K562 (cell line): ENCODE results near the gene AKAP10. TPM values are rescaled to one million over a fixed set of nuclear protein-coding genes. Genes with fewer than 3 reads are reported as not detected.

Source experiments
- ATAC-seq: fragments of 200-7000 bp; cut with Tn5 transposase; 3 replicates; pipeline ENCODE4 v1.9.1; 2020; ENCODE audit warnings: moderate library complexity
- BruUV-seq: library from RNA; stranded (reverse); fragments of 400-500 nt; replicated peaks from 2 replicates; lab custom pipeline; 2021; lab: Mats Ljungman, UMichigan
- CTCF ChIA-PET: fragments of 300-600 bp; formaldehyde crosslinking; extraction: SDS; loops from one replicate; lab custom pipeline; 2021; ENCODE audit warnings: low intra/inter-chr PET ratio; lab: Yijun Ruan, JAX
- POLR2A ChIA-PET: fragments of 300-600, 350-650 bp; sonication (Branson Sonifier 250); formaldehyde crosslinking; extraction: SDS; loops from one replicate; lab custom pipeline; 2021; ENCODE audit warnings: antibody characterized with exemption, inconsistent platforms; lab: Yijun Ruan, JAX
- DNase-seq, 4 experiments: peaks; one replicate each; pipeline versions ENCODE4 v3.0.0 to v3.0.0-alpha.2; 2011 to 2018; ENCODE audit warnings: low spot score in 3 of 4, mixed read lengths in 3 of 4; ENCODE audit errors: extremely low read depth in 1 of 4
- FAIRE-seq: peaks from 2 replicates; lab custom pipeline; 2011; peaks lifted over from hg19 to GRCh38; lab: Jason Lieb, UNC
- H2AFZ ChIP-seq: 2 replicates; pipeline ENCODE4 v1.6.0; 2011; ENCODE audit warnings: low read depth, low read length, control low read depth, inconsistent platforms
- H3K27ac ChIP-seq: fragments of 200-600 bp; 3 replicates; pipeline ENCODE4 v1.8.0; 2011; ENCODE audit warnings: low read depth, mild to moderate bottlenecking, control low read depth, inconsistent platforms, low read length, moderate library complexity, mixed read lengths; ENCODE audit errors: extremely low read depth
- H3K27me3 ChIP-seq, 2 experiments: fragments of 300-600 bp in 1 of 2; 2 replicates in 1 of 2; 3 replicates in 1 of 2; pipeline versions ENCODE4 v1.6.0 to v1.8.0; 2011; ENCODE audit warnings: inconsistent platforms in 2 of 2, low read length in 2 of 2, mild to moderate bottlenecking in 1 of 2, mixed read lengths in 1 of 2, moderate library complexity in 1 of 2; ENCODE audit not compliant: control insufficient read depth in 2 of 2, insufficient read depth in 2 of 2
- H3K36me3 ChIP-seq: fragments of 300-600 bp; 3 replicates; pipeline ENCODE4 v1.8.0; 2011; ENCODE audit warnings: mild to moderate bottlenecking, low read length, inconsistent platforms; ENCODE audit not compliant: control insufficient read depth, insufficient read depth
- H3K4me1 ChIP-seq, 2 experiments: fragments of 200-600 bp in 1 of 2; replicated peaks in 1 of 2; 2 replicates in 1 of 2; 3 replicates in 1 of 2; pipeline versions ENCODE4 v1.5.1 to v1.8.0; 2011; ENCODE audit warnings: inconsistent platforms in 2 of 2, low read length in 2 of 2, mild to moderate bottlenecking in 1 of 2, mixed read lengths in 1 of 2, moderate library complexity in 1 of 2; ENCODE audit not compliant: control insufficient read depth in 2 of 2, insufficient read depth in 2 of 2
- H3K4me2 ChIP-seq: 2 replicates; pipeline ENCODE4 v1.6.1; 2011; ENCODE audit warnings: low read length, control low read depth, inconsistent platforms, mixed read lengths; ENCODE audit not compliant: insufficient read depth
- H3K4me3 ChIP-seq: fragments of 200-600 bp; sonication (generic), shearing (Covaris generic); 2 replicates; pipeline ENCODE4 v1.5.1; 2016; ENCODE audit warnings: control low read depth, inconsistent platforms
- H3K79me2 ChIP-seq: fragments of 200-600 bp; 3 replicates; pipeline ENCODE4 v1.8.0; 2011; ENCODE audit warnings: low read length, inconsistent platforms; ENCODE audit not compliant: control insufficient read depth, insufficient read depth
- H3K9ac ChIP-seq, 2 experiments: 2 replicates each; pipeline versions ENCODE4 v1.6.0 to v1.6.1; 2011; ENCODE audit warnings: low read depth in 2 of 2, low read length in 2 of 2, control low read depth in 1 of 2, inconsistent platforms in 1 of 2, mild to moderate bottlenecking in 1 of 2, mixed read lengths in 1 of 2; ENCODE audit not compliant: insufficient read depth in 1 of 2
- H3K9me1 ChIP-seq: one replicate; pipeline ENCODE4 v1.6.0; 2011; ENCODE audit warnings: inconsistent platforms, mild to moderate bottlenecking, low read length, moderate library complexity; ENCODE audit not compliant: control insufficient read depth, insufficient read depth
- H3K9me3 ChIP-seq: replicated peaks from 2 replicates; pipeline ENCODE4 v1.5.1; 2011; ENCODE audit warnings: low read depth, low read length, inconsistent platforms; ENCODE audit not compliant: control insufficient read depth, insufficient read depth
- H4K20me1 ChIP-seq: replicated peaks from 2 replicates; pipeline ENCODE4 v1.6.1; 2011; ENCODE audit warnings: low read length, inconsistent platforms, mixed read lengths; ENCODE audit not compliant: control insufficient read depth, insufficient read depth
- FOXA1 ChIP-seq: fragments of 450-650 bp; IDR thresholded peaks from 2 replicates; pipeline ENCODE4 v1.6.1; 2016; ENCODE audit warnings: mild to moderate bottlenecking, borderline replicate concordance
- MCM7 ChIP-seq, 2 experiments: fragments of 450-650 bp; IDR thresholded peaks; 2 replicates each; pipeline ENCODE4 v1.6.1; 2016 to 2018
- NBN ChIP-seq: fragments of 450-650 bp; IDR thresholded peaks from 2 replicates; pipeline ENCODE4 v1.6.1; 2016; ENCODE audit warnings: low read depth, mild to moderate bottlenecking
- NFIX ChIP-seq: fragments of 250-450 bp; sonication (Bioruptor Pico); IDR thresholded peaks from 2 replicates; pipeline ENCODE4 v1.4.0; 2020; ENCODE audit warnings: low read depth, mild to moderate bottlenecking, moderate library complexity
- PCBP2 ChIP-seq: fragments of 200-400 bp; formaldehyde crosslinking; IDR thresholded peaks from 2 replicates; pipeline ENCODE4 v1.6.1; 2018; ENCODE audit warnings: low read length, low read depth, mild to moderate bottlenecking, moderate library complexity; ENCODE audit not compliant: poor library complexity, severe bottlenecking
- STAT5A ChIP-seq: IDR thresholded peaks from 2 replicates; pipeline ENCODE4 v1.6.1; 2012; ENCODE audit warnings: low read length, inconsistent platforms, borderline replicate concordance
- ZKSCAN3 ChIP-seq: fragments of 250-450 bp; sonication (Bioruptor Pico); IDR thresholded peaks from 2 replicates; pipeline ENCODE4 v1.4.0; 2020
- ZNF707 ChIP-seq: fragments of 250-450 bp; sonication (Bioruptor Pico); conservative IDR thresholded peaks from 2 replicates; pipeline ENCODE4 v1.8.0; 2022; ENCODE audit warnings: inconsistent platforms, mild to moderate bottlenecking, moderate library complexity
- ZNF77 ChIP-seq: fragments of 250-450 bp; sonication (Bioruptor Pico); IDR thresholded peaks from 2 replicates; pipeline ENCODE4 v1.5.0; 2020
- WGBS: fragments of 100-300 bp; shearing (Covaris generic); methylation state at CpG from one replicate; pipeline ENCODE4 v1.1.6; 2016; ENCODE audit warnings: low coverage, mixed read lengths; ENCODE audit not compliant: insufficient coverage; ENCODE audit errors: missing lambda C conversion rate; 5-methylcytosine and 5-hydroxymethylcytosine counted together
- in situ Hi-C: fragments of 300-500 bp; cut with MboI; formaldehyde crosslinking; loops from 4 replicates; pipeline ENCODE4 v1.15.0; 2018; ENCODE audit warnings: inconsistent platforms, mixed read lengths
- intact Hi-C: fragments of 100-400 bp; cut with micrococcal nuclease; formaldehyde crosslinking; loops from 2 replicates; pipeline ENCODE4 v1.14.2; 2022
- polyA plus RNA-seq, 8 experiments: library from polyadenylated mRNA; depleted of rRNA in 4 of 8; stranded (reverse) in 5 of 8; unstranded in 3 of 8; fragments of >200 nt; fragmentation: Nextera tagmentation in 2 of 8; fragmentation: Illumina TruSeq in 1 of 8; extraction: Ambion mirVana in 2 of 8; extraction: Trizol in 1 of 8; gene quantifications; 2 replicates each; pipeline versions ENCODE4 v1.2.1 to v1.2.3, GENCODE V29; 2011 to 2014; ENCODE audit warnings: inconsistent platforms in 1 of 8, missing spikeins in 1 of 8
- total RNA-seq, 7 experiments: library from RNA; depleted of rRNA in 6 of 7; stranded (reverse); fragments of >200 nt in 6 of 7; fragmentation: Illumina TruSeq in 2 of 7; extraction: Trizol in 2 of 7; gene quantifications; 2 replicates each; pipeline versions ENCODE4 v1.2.1 to v1.2.3, GENCODE V29; 2011 to 2021; ENCODE audit warnings: low replicate concordance in 1 of 7
- TF ChIP-seq, protein P1 (sequence below): fragments of 450-650 bp; IDR thresholded peaks from 2 replicates; pipeline ENCODE4 v1.6.1; 2016; ENCODE audit warnings: borderline replicate concordance
- TF ChIP-seq, protein P2 (sequence below): IDR thresholded peaks from 2 replicates; pipeline ENCODE4 v1.6.1; 2011; ENCODE audit not compliant: insufficient read length; ENCODE audit errors: extremely low read depth
- TF ChIP-seq, protein P3 (sequence below), 2 experiments: fragments of 200-800 bp in 1 of 2; sonication (Bioruptor generic) in 1 of 2; sonication (generic) in 1 of 2; formaldehyde crosslinking in 1 of 2; IDR thresholded peaks in 1 of 2; conservative IDR thresholded peaks in 1 of 2; 2 replicates each; pipeline versions ENCODE4 v1.5.0 to v1.6.1; 2016 to 2020; ENCODE audit warnings: missing compliant biosample characterization in 1 of 2, missing genetic modification characterization in 1 of 2, missing genetic modification reagents in 1 of 2
- TF ChIP-seq, protein P4 (sequence below), 3 experiments: IDR thresholded peaks in 2 of 3; conservative IDR thresholded peaks in 1 of 3; 2 replicates each; pipeline ENCODE4 v1.5.1; 2011 to 2012; ENCODE audit warnings: low read length in 3 of 3, mild to moderate bottlenecking in 3 of 3, control low read depth in 2 of 3, improper control_type of control experiment in 1 of 3, inconsistent platforms in 1 of 3, low read depth in 1 of 3, mixed read lengths in 1 of 3, moderate library complexity in 1 of 3; ENCODE audit not compliant: insufficient read depth in 2 of 3

Gene AKAP10
- total and polyA plus RNA-seq, 9 of the 15 experiments (the other 6 are each of a cell fraction or from before 2014, with no cell fraction given): 4.0 to 20.3 (median 8.2) TPM

DNA sequence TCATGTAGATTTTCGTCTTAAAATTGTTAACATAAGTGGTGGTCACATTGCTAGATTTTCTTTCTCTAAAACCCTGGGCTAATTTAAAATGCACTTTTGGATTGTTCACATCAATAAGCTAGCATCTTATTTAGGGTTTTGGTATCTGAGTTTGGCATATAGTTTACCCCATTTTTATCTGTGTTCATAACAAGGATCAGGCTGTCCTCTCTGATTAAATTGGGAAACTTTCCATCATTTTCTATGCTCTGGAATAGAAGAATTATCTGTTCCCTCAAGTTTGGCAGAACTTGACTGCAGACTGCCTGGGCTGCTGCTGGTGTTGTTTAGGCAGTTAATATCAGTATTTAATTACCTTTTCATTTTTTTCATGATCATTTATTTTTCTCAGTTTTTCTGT, 33.3 kb upstream of the AKAP10 start:
- Histone ChIP-seq H2AFZ (peak overlapping the region; percentile 37; the same call in 1 of the 2 replicates), H3K4me2 (peak overlapping the region; percentile 67), H3K4me1 (peaks cover 0 to 20% of the 10 kb centered on the region in 2 experiments; a peak in 4 of 5 replicates), H3K4me3 (peak overlapping the region; percentile 63), H3K9me1 (no peaks in the 10 kb centered on the region), H3K36me3 (no peaks in the 10 kb centered on the region), H3K27me3 (no peaks in the 10 kb centered on the region), H3K9ac (peak overlapping the region in 1 of 2 experiments; percentile 73; a peak in 2 of 4 replicates), H3K79me2 (peaks cover 40% of the 10 kb centered on the region), H3K27ac (peak overlapping the region; percentile 74), H4K20me1 (no peaks in the 10 kb centered on the region), H3K9me3 (no peaks in the 10 kb centered on the region; the same call in 1 of the 2 replicates)
- no peak for FAIRE-seq
- 0% methylated on average over 1 of the region's 1 CpG for WGBS
- intact Hi-C loops: loop anchor here (10.0 kb wide), 1 partner anchor 84 kb away; no protein-coding TSS in a partner anchor
- ChIA-PET CTCF (interaction anchor here (0.7 kb wide), 1 partner anchor 511 kb away, joined by 3 read pairs; no protein-coding TSS in a partner anchor), POLR2A (interaction anchor here (1.0 to 1.3 kb wide), 3 partner anchors 11 to 49 kb away, joined by 3 read pairs; partner anchors contain the start of gene AKAP10)
- no peak for TF ChIP-seq ZNF77 (CRISPR knock-in tag)
- TF ChIP-seq ZNF707 (CRISPR knock-in tag): no peak
- TF ChIP-seq FOXA1: no peak
- TF ChIP-seq, protein P1, sequence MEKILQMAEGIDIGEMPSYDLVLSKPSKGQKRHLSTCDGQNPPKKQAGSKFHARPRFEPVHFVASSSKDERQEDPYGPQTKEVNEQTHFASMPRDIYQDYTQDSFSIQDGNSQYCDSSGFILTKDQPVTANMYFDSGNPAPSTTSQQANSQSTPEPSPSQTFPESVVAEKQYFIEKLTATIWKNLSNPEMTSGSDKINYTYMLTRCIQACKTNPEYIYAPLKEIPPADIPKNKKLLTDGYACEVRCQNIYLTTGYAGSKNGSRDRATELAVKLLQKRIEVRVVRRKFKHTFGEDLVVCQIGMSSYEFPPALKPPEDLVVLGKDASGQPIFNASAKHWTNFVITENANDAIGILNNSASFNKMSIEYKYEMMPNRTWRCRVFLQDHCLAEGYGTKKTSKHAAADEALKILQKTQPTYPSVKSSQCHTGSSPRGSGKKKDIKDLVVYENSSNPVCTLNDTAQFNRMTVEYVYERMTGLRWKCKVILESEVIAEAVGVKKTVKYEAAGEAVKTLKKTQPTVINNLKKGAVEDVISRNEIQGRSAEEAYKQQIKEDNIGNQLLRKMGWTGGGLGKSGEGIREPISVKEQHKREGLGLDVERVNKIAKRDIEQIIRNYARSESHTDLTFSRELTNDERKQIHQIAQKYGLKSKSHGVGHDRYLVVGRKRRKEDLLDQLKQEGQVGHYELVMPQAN: no peak
- TF ChIP-seq STAT5A: no peak
- no peak for TF ChIP-seq PCBP2
- no peak for TF ChIP-seq MCM7 (IDR thresholded peaks at IDR 0.05)
- no peak for TF ChIP-seq NFIX (CRISPR knock-in tag)
- TF ChIP-seq, protein P2, sequence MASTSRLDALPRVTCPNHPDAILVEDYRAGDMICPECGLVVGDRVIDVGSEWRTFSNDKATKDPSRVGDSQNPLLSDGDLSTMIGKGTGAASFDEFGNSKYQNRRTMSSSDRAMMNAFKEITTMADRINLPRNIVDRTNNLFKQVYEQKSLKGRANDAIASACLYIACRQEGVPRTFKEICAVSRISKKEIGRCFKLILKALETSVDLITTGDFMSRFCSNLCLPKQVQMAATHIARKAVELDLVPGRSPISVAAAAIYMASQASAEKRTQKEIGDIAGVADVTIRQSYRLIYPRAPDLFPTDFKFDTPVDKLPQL: no peak
- no peak for TF ChIP-seq NBN
- TF ChIP-seq, protein P3, sequence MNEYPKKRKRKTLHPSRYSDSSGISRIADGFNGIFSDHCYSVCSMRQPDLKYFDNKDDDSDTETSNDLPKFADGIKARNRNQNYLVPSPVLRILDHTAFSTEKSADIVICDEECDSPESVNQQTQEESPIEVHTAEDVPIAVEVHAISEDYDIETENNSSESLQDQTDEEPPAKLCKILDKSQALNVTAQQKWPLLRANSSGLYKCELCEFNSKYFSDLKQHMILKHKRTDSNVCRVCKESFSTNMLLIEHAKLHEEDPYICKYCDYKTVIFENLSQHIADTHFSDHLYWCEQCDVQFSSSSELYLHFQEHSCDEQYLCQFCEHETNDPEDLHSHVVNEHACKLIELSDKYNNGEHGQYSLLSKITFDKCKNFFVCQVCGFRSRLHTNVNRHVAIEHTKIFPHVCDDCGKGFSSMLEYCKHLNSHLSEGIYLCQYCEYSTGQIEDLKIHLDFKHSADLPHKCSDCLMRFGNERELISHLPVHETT (CRISPR knock-in tag; conservative IDR thresholded peaks at IDR 0.05 in 1 of 2, IDR thresholded peaks at IDR 0.05 in 1 of 2): no peak
- TF ChIP-seq, protein P4, sequence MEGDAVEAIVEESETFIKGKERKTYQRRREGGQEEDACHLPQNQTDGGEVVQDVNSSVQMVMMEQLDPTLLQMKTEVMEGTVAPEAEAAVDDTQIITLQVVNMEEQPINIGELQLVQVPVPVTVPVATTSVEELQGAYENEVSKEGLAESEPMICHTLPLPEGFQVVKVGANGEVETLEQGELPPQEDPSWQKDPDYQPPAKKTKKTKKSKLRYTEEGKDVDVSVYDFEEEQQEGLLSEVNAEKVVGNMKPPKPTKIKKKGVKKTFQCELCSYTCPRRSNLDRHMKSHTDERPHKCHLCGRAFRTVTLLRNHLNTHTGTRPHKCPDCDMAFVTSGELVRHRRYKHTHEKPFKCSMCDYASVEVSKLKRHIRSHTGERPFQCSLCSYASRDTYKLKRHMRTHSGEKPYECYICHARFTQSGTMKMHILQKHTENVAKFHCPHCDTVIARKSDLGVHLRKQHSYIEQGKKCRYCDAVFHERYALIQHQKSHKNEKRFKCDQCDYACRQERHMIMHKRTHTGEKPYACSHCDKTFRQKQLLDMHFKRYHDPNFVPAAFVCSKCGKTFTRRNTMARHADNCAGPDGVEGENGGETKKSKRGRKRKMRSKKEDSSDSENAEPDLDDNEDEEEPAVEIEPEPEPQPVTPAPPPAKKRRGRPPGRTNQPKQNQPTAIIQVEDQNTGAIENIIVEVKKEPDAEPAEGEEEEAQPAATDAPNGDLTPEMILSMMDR (IDR thresholded peaks at IDR 0.05 in 2 of 3, conservative IDR thresholded peaks at IDR 0.05 in 1 of 3; ENCODE audit: insufficient read depth in 2 of 3, low read depth in 1 of 3, low read length in 3 of 3): no peak
- TF ChIP-seq ZKSCAN3 (CRISPR knock-in tag): no peak
- ATAC-seq: no peak
- in situ Hi-C loops: no loop called here
- DNase-seq: no peak
- BruUV-seq: no TSS peak
